GM23248 (cell line): ENCODE results near the gene TMEM187.

Source experiments
- EZH2 ChIP-seq: fragments of 200-600 bp; sonication (generic); IDR thresholded peaks from 2 replicates; pipeline ENCODE4 v1.6.1; 2018; ENCODE audit warnings: antibody characterized with exemption, mild to moderate bottlenecking; ENCODE audit not compliant: insufficient read depth, poor library complexity, severe bottlenecking
- EZH2phosphoT487 ChIP-seq: fragments of 200-600 bp; sonication (generic); IDR thresholded peaks from 2 replicates; pipeline ENCODE4 v1.6.1; 2018; ENCODE audit warnings: antibody characterized with exemption, moderate library complexity, mild to moderate bottlenecking, low read depth; ENCODE audit not compliant: insufficient read depth

DNA sequence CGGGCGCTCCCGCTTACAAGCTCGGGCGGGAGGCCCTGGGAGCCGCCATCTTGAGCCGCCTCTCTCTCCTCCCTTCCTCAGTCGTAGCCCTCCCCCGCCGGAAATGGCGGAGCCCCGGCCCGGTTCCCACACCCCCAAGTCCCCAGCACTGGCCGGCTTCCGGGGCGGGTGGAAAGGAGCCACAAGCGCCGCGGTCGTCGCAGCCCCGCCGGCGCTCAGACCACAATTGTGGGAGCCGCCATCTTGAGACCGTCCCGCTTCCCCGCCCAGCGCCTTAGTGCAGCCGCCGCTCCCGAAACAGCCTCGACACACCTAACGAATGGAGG is 1.5 kb upstream of the TMEM187 start:
- TF ChIP-seq EZH2phosphoT487 (no peak), EZH2 (no peak)
